Measurements from ENCODE around the gene SELL.

GRCh38 chr1:169676001-169676400, 35.4 kb downstream of the SELL start:
- TF ChIP-seq POLR2A (IDR thresholded peaks at IDR 0.05) (no peak), EP300 (IDR thresholded peaks at IDR 0.05) (no peak)
- TF ChIP-seq, protein P1, sequence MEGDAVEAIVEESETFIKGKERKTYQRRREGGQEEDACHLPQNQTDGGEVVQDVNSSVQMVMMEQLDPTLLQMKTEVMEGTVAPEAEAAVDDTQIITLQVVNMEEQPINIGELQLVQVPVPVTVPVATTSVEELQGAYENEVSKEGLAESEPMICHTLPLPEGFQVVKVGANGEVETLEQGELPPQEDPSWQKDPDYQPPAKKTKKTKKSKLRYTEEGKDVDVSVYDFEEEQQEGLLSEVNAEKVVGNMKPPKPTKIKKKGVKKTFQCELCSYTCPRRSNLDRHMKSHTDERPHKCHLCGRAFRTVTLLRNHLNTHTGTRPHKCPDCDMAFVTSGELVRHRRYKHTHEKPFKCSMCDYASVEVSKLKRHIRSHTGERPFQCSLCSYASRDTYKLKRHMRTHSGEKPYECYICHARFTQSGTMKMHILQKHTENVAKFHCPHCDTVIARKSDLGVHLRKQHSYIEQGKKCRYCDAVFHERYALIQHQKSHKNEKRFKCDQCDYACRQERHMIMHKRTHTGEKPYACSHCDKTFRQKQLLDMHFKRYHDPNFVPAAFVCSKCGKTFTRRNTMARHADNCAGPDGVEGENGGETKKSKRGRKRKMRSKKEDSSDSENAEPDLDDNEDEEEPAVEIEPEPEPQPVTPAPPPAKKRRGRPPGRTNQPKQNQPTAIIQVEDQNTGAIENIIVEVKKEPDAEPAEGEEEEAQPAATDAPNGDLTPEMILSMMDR (IDR thresholded peaks at IDR 0.05), result no peak

Measured in ovary (tissue), 3 donors.